Stimulated activated CD4-positive, alpha-beta T cell treated with anti-CD3 and anti-CD28 coated beads, Interleukin-1b, Interleukin-23, amount 100 ng/mL, for 1 hour (primary cell): ENCODE data around the gene RANBP1.

Source experiments
- DNase-seq, 2 donors: peaks; one replicate each; pipeline ENCODE4 v3.0.0-alpha.2; 2020; ENCODE audit warnings: low read depth in 2 of 2

RANBP1 gene

GRCh38 chr22:20123366-20124082, 7.6 kb downstream of the RANBP1 start:
- DNase-seq, result no peak

- no peak for DNase-seq
Measured at GRCh38 chr22:20124083-20124787, 8.3 kb downstream of the RANBP1 start.

GRCh38 chr22:20125201-20126174, 9.6 kb downstream of the RANBP1 start:
- DNase-seq, result no peak

DNA sequence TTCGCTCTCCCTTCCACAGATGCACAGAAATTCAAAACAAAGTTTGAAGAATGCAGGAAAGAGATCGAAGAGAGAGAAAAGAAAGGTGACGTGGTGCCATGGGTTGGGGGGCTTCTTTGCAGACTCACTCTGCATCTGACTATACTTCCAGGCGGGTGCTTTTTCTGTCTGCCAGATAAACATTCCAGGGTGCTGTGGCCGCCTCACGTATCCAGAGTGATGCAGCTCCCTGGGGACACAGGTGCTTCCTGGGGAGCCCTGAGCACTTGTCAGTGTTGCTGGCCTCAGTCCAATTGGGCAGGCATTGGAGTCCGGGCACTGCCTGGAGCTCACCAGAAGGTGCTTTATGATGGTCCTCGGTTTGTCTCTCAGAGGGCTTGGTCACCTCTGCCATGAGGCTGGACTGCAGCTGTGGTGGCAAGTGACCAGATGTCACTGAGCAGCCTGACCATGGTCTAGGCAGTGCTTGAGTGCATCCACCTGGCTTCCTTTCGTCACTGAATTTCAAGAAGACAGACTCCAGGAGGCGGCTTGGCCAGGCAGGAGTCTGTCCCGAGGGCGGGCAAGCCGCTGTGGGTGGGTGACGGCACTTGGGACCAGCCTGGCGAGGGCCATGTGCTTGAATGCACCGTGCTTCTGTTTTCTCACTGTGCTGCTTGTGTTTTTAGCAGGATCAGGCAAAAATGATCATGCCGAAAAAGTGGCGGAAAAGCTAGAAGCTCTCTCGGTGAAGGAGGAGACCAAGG, 10.6 kb downstream of the RANBP1 start:
- no peak for DNase-seq

DNA sequence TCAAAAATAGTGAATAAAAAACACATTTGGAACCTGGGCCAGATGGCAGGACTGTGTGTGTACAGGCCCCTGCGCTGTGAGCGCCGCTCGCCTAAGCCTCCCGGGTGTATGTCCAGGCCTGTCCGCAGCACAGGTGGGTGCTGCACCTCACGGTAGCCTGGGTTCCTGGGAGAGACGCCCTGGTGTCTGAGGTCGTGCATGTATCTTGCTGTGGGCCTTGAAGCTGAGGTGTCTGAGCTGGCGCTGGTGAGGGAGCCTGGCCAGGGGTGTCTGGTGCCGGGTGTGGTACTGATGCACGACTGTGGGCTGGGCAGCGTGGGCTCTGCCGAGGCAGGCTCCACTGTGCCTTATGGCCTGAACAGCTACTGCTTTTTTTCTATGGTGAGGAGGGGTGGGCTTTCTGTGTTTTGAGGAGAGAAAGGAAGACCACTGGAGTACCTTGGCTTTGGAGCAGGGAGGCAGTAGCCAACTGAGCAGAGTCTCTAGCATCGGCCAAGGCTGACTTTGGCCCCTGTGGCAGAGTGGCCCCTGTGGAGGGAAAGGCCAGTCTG, 11.5 kb downstream of the RANBP1 start:
- DNase-seq, result no peak

DNA sequence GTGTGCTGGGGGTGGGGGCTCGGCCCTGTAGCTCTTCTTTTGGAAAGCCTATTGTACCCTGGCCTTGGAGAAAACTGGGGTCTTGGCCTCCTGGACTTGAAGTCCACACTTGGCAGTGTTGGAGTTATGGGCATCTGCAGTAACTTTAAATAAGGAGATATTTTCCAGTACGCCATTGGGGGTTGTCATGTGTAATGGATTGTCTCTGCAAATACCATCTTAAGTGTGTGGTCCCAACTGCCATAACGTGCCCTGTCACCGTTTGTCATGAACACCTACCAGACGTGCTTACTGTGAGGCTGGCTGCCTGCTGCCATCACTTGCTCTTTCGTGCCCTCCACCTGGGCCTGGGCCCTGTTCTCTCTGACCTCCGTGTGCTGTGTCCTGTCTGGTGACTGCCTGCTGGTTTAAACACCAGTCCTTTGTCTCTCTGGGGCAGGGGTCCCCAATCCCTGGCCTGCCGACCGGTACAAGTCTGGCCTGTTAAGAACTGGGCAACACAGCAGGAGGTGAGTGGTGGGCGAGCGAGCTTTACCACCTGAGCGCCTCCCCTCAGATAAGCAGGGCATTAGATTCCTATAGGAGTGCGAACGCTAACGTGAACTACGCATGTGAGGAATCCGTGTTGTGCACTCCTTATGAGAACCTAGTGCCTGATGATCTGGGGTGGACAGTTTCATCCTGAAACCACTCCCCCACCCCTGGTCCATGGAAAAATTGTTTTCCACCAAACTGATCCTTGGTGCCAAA, 12.1 kb downstream of the RANBP1 start:
- DNase-seq, result no peak

GRCh38 chr22:20128619-20128901, 12.7 kb downstream of the RANBP1 start:
- no peak for DNase-seq

DNA sequence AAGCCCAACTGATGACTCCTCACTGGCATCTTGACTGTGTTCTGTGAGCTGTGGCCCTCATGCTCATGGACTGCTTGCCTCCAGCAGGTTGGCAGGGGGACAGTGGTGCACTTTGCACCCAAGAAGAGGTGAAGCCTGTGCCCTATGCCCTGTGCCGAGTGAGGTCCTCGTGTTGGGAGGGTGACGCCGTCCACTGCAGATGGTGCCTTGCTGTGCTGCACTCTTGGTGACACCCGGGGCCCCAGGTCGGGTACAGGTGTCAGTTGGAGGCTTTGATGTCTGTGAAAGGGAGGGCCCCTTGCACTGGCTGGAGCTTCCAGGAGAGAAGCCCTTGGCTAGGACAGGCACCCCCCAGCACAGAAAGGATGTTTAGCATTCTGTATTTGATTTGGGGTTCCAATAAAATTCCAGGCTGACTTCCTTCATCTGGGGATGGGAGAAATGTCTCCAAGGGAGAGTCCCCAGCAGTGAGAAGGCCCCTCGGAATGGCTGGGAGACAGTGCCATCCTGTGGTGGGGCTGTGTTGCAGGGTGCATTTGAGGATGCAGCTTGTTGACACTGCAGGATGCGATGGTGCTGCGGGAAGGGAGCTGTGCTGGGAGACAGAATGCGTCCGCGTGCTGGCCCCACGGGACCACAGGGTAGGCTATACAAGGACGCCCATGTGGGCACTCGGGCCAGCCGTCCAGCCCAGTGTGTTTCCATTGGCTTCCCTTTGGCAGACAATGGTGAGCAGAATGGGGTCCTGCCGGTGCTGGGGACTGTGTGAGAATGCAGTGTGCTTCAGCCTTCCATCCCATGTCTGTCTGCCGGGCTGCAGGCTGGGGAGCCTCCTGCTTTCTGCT, 13.2 kb downstream of the RANBP1 start:
- peak in 1 of 2 donors; percentile 19 for DNase-seq

- DNase-seq, result no peak
Measured at GRCh38 chr22:20129747-20130014, 13.8 kb downstream of the RANBP1 start.

DNA sequence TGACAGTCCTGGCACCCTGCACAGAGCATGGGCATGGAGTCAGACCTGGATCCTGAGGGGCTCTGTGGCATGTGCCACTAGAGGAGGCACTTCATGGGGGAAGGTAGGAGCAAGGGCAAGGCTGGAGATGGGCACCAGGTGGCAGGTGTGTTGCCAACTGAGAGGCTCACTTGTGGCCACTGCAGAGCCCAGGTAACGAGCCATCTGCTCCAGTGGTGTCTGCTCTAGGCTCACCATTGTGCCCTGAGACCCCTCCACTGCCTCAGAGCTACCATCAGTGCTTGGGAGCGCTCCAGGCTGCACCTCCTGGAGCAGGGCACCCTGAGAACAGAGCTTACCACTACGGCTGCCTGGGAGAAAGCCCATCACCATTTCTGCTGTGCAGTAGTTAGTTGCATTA, 14.4 kb downstream of the RANBP1 start:
- no peak for DNase-seq

DNA sequence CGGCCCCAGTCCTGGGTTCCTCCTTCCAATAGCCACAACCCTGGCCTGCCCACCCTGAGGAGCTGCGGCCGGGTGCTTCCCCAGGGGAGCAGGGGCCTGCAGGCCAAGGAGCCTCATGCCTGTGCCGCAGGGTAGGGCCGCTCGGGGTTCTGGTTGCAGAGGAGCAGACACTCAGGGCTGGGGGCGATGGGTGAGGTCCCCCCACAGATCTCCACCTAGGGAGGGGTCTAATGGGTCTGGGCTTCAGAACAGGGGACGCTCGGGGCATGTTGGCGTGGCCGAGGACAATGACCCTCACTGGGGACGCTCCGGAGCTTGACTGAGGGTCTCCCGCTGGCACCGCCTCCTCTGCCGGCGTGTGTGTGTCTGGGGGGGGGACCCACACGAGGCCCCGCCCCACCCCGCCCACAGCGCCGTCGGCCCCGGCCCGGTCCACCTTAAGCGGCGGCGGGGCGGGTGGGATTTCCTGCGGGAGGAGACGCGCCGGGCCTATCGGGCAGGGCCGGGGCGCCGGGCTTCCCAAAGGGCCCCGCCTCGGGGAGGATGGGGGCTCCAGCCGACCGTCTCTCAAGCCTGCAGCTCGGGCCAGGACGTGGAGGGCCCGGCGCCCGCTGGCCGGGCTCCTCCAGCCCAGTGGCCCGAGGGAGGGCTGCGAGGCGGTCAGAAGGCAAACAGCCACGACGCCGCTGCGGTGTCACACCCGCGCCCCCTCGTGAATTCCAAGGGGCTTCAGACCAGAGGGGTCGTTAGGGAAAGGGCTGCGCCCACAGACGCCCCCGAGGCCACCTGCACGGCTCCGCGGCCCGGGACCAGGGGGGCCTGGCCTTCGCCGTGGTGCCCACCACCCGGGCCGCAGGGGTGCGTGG, 15.1 kb downstream of the RANBP1 start:
- DNase-seq, result peak; percentile 50 to 75

GRCh38 chr22:20131597-20131858, 15.6 kb downstream of the RANBP1 start, which contains the start of gene ZDHHC8:
Gene ZDHHC8 (plus strand): TSS chr22:20131804. CDS start chr22:20131948, 144 bp downstream.
- DNase-seq, result peak in 1 of 2 donors; percentile 24

GRCh38 chr22:20131859-20132685, 16.2 kb downstream of the RANBP1 start:
- DNase-seq, result no peak

DNA sequence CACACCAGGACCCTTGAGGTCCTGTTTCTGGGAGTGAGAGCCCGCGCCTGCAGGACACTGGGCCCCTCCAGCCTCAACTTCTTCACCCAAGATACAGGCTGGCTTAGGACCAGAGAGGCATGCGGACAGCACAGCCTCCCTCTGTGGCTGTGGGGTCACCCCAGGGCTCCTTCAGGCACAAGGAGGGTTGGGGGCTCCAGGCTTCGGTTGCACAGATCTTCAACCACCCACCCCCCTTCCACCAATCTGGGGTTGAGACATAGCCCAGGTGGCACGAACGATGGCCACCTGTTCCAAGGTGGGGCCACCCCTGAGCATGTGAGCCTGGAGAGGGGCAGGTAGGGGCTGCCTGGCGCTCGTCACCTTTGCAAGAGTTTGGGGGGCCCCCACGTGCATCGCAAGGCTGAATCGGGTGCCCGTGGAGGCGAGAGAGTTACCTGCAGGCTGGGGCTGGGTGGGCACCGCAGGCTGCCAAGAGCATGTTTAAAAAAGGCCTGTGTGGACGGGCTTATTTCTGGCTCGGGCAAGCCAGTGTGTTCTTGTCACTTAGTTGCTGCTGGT, 16.9 kb downstream of the RANBP1 start:
- no peak for DNase-seq

- no peak for DNase-seq
Measured at GRCh38 chr22:20133930-20134549, 18.1 kb downstream of the RANBP1 start.

- no peak for DNase-seq
Measured at GRCh38 chr22:20135265-20135664, 19.4 kb downstream of the RANBP1 start.

GRCh38 chr22:20135806-20136602, 20.1 kb downstream of the RANBP1 start:
- no peak for DNase-seq
